Forelimb muscle (tissue), 1 donor: ENCODE results near the gene PPL. TPM values are rescaled to one million over a fixed set of nuclear protein-coding genes. Genes with fewer than 3 reads are reported as not detected.
"Not testable (repeated sequence)": the region's sequence is repeated elsewhere in the genome, so short reads cannot be mapped to it uniquely, and the experiment has no call there.

Experiments used
- DNase-seq: peaks from one replicate; pipeline ENCODE4 v3.0.0-alpha.2; 2013; ENCODE audit warnings: low read depth
- polyA plus RNA-seq: library from polyadenylated mRNA; unstranded; fragments of 120-200 nt; gene quantifications from one replicate; pipeline ENCODE4 v1.2.1, GENCODE V29; 2013; ENCODE audit not compliant: insufficient read length

Gene PPL
- polyA plus RNA-seq, 1 donor, result 1.1 TPM

DNA sequence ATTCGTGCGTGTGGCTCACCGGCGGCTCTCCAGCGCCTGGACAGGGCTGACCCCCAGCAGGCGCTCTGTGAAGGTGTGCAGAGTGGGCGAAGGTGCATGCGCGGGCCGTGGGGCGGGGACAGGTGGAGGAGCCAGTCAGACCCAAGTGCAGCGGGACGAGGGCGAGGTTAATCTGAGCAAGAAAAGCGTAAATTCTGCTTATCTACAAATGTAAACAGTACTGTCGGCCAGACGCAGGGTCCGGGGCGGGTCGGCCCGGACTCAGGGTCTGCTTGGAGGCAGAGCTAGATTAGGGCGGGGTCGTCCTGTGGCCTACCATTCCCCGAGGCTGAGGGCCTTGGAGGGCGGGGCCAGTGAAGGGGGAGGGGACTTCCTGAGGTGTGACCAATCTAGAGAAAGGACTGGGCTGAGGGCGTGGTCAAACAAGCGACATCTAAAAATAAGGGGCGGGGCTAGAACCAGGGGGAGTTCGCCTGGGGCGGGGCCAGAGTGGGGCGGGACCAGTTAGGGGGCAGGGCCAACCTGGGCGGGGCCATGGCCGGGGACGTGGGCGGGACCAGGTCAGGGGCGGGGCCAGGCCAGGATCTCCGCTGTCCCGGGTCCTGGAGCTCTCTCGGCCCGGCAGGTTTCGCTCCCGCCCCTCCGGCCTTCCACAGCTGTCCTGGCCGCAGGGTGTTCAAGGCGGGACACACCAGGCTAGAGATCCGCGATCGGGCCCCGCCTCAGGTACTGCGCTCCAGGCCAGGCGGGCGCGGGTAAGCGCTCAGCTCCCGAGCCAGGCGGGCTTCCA is 21.0 kb upstream of the PPL start, which contains the start of gene SEC14L5:
TSS of gene SEC14L5 (plus strand) at position 611 of the 790 bp plus-strand sequence. CDS start 994 bp downstream, outside the sequence.
- peak; percentile 59 for DNase-seq

DNA sequence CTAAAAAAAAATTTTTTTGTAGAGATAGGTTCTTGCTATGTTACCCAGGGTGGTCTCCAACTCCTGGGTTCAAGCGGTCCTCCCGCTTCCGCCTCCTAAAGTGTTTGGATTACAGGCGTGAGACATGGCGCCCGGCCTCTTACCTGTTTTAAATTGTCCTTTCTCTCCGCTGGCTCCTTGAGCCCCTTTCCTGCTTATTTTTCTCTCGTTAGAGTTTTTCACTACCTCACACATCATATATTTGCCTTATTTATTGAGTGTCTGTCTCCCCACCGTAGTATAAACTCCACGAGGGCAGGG is 20.4 kb upstream of the PPL start:
- no peak for DNase-seq

DNA sequence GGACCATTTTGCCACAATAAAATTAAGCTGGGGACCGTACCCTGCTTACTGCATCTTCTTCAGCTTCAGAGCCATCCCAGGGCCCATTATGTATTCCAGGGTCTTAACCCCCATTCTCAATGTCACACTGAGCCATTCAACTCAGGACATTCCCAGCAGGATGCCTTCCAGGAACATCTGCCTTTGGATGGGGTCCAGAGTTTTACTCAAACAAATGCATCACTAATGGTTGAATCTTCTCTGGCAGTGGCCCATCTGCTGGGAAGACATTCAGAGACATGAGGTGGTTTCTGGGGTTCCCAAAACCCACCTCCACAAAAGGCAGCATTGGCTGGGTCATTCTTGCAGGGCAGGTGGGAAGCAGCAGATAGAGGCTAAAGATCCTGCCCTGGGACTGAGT is 17.8 kb upstream of the PPL start:
- no peak for DNase-seq

DNA sequence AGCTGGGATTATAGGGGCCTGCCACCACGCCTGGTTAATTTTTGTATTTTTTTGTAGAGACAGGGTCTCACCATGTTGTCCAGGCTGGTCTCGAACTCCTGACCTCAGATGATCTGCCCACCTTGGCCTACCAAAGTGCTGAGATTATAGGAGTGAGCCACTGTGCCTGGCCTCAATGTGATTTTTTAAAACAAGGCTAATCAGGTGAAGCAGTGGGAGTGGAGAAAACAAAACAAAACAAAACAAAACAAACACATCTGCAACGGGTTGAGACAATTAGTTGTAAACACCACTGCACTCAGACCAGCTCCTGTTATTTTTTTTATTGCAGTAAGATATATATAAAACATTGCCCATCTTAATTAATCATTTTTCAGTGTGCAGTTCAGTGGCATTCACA is 14.6 kb upstream of the PPL start:
- not testable (repeated sequence) for DNase-seq

DNA sequence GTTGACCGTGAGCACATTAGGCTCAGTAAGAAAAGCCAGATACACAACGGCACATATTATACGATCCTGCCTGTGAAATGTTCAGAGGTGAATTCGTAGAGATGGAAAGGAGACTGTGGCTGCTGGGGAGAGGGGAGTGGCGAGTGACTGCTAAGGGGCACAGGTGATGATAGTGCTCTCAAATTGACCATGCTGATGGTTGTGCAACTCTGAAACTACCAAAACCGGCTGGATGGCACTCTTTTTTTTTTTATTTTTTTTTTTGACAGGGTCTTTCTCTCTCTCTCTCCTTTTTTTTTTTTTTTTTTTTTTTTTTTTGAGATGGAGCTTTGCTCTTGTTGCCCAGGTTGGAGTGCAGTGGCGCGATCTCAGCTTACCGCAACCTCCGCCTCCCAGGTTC is 13.0 kb upstream of the PPL start:
- no peak for DNase-seq

DNA sequence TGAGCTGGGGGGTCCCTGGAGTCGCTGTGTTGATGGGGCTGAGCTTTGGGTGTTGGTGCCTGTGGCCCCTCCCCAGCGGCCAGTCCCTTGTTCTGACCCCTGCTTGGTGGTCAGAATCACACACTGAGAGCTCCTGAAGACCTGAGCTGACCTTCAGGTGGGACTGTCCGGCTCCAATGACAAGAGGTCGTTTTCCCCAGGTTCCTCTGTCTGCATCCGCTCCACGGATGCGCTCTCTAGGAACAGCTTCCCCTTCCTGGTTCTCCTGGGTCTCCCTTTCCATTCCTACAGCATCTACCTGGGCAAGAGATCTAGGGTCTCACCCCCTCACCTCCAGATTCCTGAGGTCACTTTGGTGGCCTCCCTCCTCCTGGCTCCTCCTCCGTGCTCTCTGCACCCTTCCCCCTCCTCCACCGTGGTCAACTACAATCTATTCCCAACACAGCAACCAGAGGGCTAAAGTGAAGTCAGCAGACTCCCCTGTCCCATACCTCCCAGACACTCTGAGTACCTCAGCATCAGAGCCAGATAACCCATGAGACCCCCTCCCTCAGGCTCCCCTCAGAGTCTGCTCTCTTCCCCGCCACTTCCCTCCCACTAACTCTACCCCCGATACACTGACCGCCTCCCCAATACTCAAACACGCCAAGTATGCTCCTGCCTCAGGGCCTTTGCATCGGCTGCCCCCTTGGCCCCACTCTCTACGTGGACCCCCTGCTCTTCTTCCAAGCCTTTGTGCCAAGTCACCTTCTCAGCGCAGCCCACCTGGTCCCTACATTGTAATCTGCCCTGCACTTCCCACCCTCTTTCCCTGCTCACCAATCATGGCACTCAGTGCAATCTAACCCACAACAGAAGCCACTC is 12.2 kb upstream of the PPL start:
- DNase-seq, result no peak

DNA sequence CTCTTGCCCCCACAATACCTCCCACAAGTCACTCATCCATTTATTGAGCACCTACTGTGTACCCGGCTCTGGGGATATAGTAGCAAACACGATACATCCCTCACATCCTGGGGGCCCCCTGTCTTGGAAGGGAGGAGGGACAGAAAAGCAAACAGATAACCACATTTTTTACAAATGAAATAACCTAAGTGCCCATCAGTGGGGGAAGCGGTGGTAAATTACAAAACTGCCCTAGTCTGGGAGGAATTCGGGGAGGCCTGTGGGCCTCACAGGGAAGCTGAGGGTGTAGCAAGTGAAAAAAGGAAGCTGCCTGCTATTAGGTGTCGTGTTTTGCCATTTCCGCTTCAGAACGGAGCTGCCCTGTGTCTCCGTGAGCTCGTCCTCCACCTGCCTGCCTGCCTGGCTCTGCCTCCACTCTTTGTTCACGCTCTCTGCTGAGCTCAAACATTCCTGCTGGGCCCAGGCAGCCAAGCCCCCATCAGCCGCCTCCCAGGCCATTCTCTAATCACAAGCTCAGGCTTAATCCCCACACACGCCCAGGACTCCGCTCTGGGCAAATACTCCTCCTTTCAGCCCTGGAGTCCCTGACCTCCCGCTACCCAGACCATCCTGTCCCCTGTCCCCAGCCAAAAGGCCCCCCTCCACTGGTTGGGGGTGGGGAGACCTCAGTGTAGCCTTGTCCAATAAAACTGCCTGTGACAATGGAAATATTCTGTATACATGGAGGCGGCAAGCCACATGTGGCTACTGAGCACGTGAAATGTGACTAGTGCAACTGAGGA is 11.0 kb upstream of the PPL start:
- no peak for DNase-seq

DNA sequence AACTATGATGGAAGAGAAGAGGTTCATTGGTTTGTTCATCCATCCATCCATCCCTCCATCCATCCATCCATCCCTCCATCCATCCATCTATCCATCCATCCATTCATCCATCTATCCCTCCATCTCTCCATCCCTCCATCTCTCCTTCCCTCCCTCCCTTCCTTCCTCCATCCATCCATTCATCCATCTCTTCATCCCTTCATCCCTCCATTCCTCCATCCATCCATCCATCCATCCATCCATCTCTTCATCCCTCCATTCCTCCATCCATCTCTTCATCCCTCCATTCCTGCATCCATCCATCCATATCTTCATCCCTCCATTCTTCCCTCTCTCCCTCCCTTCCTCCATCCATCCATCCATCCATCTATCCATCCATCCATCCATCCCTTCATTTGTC is 10.0 kb upstream of the PPL start:
- no peak for DNase-seq

DNA sequence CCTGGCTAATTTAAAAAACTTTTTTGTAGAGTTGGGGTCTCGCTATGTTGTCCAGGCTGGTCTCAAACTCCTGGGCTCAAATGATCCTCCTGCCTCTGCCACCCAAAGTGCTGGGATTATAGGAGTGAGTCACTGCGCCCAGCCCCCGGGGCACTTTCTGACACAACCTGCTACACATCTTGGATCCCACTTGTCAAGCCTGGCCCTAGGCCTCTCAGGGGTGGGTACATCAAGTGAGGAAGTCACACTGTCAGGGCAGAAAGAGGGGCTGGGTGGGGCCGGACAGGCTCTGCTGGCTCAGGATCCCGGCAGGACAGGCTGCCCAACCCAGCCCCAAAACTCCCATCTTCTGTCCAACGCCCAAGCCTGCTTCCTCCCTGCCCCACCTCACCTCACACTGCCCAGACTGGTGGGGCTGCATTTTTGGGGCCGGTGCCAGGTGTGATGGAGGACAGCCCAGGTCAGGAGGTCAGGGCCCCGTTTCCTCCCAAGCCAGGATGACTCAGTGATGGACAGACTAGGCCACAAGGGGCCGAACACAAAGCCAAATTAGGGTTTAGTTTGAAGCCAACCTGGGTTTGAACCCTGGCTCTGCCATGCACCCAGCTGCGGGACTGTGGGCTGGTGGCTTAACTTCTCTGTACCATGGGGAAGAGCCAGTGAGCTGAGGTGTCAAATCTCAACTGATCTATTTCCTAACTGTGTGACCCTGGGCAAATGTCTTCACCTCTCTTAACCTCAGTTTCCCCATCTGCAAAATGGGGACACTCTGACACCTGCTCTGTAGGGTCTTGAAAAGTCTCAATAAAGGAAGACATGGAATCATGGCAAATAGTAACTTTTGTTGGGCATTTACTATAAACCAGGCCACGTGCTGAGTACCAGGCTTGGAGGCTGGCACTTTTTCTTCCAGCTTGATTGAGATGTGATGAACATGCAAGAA is 8.9 kb upstream of the PPL start:
- DNase-seq, result no peak

DNA sequence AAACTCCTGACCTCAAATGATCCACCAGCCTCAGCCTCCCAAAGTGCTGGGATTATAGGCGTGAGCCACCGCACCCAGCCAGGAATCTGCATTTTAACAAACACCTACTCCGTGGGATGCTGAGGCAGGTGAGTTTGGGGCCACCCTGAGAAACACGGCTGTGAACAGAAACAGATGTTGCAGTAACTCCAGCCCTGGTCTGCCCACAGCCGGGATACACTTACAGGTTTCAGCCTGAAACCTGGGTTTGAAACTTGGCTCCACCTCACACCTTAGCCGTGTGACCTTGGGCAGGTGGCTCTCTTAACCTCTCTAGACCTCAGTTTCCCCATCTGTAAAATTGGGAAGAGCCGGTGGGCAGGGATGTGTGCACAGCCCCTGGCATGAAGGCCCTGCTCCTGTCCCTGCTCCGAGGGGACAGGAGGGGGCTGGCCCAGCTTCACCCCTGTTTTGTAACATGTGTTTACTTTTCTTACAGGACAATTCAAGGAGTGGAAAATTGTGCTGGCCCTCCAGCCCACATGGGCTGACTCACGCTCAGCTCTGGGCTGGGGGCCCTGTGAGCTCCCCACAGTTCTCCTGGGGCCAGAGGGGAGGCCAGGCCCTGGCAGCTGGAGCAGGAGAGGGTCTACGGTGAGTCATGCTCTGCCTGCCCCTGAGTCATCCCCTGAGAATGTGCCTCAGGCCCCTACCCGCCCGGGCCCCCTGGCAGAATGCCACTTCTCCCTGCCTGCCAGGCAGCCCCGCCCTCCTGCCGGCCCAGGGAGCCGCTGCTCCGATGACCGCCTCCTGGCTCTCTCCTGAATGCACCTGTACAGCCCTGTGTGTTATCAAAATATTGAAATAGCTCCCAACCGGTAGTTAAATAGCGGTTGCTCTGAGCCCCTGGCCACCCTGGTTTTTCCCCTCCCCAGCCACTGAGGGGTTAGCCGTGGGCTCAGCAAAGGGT is 7.7 kb upstream of the PPL start:
- peak; percentile 56 for DNase-seq

DNA sequence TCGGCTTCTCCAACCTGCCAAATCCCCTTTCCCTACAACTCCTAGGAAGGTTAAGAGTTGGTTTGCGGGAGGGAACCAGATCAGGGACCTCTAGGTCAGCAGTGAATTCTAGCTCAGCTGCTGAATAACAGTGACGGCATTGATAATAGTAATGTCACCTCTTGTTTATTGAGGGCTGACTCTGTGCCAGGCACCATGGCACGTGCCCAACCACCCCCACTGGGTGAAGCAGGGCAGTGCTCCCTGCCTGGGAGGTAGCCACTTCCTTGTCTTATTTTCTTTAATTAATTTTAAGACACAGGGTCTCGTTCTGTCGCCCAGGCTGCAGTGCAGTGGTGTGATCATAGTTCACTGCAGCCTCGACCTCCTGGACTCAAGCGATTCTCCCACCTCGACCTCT is 5.5 kb upstream of the PPL start:
- no peak for DNase-seq

DNA sequence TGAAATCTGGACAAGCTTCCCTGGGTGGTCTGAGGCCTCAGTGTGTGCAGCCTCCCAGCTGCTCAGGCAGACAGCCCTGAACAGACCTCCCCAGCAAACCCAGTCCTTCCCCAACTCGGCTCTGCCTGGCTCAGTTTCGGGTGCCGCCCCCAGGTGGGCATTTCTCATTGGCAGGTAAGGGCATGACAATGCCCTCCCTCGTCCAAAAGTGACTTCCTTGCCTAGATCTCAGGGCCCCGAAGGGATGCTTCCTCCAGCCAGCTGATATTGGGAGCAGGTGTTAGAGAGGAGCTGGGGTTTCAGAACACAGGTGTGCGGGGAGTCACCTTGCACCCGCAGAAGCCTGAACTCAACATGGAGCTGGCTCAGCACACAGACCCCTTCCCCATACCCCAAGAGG is 3.8 kb upstream of the PPL start:
- no peak for DNase-seq

DNA sequence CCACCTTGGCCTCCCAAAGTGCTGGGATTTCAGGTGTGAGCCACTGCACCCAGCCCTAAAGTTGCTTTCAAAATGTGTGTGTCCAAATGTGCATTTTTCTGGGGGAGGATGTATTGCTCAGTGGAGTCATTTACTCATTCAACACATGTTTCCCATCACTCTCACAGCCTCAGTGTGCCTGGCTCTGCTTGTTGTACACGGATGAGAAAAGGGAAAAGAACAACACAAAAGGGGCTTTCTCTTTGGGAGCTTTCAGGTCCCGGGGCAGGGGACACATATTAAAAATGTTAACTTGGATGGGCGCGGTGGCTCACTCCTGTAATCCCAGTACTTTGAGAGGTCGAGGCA is 1.7 kb upstream of the PPL start:
- DNase-seq, result no peak

DNA sequence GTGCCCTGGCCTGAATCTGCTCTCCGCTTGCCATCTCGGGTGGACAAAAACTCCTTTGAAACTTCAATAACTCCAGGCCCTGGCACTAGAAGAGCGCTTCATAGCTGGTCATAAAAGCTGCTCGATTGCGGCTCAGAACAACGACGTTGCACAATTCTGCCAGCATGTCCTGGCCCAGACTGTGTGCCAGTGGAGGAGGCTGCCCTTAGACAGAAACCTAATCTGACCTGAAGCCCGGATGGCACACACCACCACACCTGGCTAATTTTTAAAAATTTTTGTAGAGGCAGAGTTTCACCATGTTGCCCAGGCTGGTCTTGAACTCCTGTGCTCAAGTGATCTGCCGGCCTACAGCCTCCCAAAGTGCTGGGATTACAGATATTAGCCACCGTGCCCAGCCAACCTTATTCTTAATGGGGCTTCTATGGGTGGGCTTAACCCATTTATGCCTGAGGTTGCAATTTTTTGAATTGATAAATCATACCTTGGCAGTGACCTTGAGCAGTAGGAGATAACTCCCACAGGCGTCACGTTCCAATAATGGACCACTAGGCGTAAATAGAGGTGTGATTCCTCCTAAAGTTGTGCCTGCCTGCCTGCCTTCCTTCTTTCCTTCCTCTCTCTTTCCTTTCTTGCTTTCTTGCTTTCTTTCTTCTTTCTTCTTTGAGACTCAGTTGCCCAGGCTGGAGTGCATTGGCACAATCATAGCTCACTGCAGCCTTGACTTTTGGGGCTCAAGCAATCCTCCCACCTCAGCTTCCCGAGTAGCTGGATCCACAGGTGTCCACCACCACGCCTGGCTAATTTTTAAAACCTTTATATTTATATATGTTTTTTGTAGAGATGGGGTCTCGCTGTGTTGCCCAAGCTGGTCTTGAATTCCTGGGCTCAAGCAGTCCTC is 1.1 kb upstream of the PPL start:
- DNase-seq, result no peak

DNA sequence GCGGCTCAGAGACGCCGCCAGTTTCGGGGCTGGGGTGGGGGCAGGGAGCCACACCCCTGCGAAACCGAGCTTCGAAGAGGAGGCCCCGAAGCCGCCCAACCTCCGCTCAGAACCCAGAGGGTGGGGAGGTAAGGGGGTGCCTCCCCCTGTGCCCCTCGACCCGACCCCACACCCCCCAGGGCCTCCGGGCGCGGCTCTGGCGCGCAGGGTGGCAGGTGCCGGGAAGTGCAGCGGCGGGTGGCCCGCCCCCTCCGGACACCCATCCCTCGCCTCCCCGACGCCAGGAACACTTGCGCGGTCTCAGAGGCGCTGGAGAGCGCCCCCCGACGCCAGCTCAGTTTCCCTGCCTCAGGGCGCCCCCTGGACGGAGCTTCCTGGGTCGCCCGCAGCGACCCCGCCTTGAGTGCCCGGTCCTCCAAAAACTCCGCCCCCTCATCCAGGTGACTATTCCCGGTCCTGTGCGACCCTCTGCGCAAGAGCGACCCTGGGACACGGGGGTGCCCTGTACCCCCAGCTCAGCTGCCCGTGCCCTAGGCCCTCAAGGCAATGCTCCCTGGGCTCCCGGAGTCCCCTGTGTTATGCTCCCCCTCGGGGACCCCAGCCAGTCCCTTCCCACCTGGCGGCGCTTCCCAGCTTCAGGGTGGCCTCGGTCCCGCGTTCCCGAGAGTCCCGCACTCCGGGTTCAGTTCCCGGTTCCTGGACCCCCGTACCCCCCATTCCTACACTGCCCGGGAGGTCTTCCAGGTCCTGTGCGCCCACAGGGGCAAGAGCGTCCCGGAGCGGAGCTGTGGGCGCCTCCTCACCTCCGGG is 562 bp downstream of the PPL start:
- DNase-seq, result no peak

DNA sequence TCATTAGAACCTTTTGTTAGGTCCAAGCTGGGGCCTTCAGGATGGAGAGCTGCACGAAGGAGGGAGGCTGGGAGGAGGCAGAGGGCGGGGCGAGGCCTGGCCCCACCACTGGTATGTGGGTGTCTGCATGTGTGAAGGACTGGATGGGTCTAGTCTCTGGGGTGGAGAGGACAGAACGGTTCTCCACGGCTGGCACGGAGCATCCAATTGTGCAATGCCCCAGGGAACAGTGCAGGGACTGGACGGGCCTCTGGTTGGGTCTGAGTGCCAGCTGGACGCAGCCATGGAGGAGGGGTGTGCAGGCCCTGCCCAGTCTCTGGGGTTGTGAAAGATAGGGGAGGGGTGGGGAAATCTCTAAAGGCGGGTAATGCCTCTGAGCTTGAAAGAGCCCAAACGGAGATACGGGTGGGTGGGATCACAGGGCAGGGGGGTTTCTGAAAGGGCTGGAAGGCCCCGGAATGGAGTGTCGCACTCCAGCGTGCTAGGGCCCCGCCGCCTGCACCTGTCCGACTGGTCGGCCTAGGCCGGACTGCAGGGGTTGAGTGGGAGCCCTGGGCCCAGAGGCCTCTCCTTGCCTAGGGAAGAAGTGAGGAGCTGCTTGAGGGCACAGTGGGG is 1.6 kb downstream of the PPL start:
- DNase-seq, result no peak

DNA sequence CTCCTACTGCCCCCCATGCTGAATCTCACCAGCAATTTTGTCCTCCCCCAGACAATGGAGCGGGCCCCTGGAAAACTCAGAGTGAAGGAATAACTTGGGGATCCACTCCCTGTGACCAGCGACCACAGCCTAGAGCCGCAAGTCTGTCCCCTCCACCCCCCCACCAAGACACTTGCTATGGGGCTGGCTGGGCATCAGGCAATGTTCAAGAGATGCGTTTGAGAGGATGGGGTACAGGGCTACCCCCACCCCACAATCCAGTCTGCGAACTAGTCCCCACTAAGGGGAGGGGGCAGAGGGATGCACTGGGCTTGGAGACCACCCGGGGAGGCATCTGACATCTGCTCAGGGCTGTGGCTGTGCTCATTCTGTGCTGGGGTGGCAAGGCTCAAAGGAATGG is 2.4 kb downstream of the PPL start:
- no peak for DNase-seq

DNA sequence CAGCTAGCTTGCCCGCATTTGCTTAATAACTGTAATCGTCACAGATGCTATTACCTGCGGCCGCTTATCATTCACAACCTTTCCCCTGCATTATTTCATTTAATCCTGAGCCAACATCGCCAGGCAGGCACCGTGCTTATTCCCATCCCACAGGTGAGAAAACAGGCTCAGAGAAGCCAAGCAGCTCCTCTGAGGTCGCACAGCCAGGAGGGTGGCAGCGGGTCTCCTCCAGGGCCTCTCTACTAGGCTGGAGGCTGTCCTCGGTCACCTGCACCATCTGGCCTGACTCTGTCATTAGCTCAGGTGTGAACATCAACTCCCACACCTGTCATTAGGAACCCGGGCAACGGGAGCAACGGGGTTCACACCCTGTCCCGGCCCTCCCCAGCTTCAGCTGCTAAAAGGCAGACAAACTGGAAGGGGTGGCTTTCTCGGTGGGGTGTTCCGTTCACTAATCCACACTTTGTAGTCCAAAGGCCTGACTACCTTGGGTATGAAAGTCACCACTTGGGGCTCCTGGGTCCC is 3.0 kb downstream of the PPL start:
- DNase-seq, result no peak
